Limb (tissue), 2 donors: ENCODE measurements around the gene MEGF10.

ENCODE experiments used
- DNase-seq, 2 donors: peaks; one replicate each; pipeline ENCODE4 v3.0.0-alpha.2; 2016; ENCODE audit errors: extremely low spot score in 2 of 2

Gene MEGF10

DNA sequence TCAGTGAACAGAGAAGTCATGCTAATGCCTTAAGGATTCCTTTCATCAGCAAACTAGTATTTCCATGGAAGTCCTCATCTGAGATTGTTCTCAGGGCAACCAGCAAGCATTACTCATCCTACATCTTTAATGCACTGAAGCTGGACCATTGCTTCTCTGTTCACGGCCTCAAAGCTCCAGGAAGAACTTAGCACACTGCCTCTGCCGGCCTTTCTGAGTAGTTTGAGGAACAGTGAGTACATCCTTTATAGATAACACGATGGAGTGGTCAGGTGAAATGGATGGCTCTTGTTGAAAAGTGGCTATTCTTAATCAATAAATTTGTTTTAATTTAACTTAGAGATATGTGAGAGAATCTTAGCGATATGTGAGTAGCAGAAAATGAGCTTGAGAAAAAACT lies 35.8 kb downstream of the MEGF10 start:
- no peak for DNase-seq

DNA sequence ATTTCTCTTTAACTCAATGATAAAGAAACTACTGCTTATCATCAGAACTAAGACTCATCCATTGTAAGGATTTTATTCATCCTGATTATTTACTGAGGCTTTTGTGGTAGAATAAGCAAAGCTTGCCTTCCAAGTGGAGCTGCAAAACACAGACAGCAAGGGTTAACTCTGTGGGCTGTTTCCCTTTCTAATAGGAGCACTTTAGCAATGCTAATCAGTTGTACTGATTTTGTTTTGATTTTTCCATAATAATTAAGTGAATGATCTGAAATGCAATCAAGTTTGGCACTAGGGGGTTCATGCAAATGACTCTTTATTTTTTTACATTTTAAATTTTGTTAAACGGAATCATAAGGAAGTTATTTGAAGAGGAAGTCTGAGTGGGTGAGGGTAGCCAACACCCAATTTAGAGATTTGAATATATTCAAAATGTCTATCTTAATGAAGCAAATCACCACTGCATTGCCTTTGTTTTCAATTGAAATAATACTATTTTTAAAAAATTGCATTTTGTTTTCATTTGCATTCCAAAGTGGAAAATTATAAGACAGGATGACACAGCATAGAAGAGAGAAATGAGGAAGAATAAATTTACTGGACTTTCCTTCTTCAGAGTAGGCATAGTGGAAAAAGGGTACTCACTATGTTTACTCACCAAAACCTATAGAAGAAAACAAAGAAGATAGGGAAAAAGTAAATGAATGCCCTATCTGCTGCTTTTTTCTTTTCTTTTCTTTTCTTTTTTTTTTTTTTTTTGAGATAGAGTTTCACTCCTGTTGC lies 36.6 kb downstream of the MEGF10 start:
- DNase-seq, result no peak

DNA sequence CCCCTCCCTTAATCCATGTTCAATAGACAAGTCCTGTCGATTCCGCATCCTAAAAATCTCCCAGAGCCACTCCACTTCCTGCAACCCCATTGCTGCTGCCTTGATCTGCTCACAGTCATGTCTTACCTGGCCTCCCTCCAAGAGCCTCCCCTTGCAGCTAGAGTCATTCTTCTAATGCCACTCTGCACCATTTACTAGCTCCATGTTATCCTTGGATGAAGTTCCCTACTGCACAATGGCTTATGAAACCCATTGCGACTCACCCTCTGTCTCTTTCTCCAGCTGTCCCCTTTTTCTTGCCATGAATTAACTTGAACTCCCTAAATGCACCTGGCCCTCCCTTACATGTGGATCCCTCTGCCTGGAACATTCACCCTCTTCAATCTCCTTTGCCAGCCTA lies 39.5 kb downstream of the MEGF10 start:
- no peak for DNase-seq

DNA sequence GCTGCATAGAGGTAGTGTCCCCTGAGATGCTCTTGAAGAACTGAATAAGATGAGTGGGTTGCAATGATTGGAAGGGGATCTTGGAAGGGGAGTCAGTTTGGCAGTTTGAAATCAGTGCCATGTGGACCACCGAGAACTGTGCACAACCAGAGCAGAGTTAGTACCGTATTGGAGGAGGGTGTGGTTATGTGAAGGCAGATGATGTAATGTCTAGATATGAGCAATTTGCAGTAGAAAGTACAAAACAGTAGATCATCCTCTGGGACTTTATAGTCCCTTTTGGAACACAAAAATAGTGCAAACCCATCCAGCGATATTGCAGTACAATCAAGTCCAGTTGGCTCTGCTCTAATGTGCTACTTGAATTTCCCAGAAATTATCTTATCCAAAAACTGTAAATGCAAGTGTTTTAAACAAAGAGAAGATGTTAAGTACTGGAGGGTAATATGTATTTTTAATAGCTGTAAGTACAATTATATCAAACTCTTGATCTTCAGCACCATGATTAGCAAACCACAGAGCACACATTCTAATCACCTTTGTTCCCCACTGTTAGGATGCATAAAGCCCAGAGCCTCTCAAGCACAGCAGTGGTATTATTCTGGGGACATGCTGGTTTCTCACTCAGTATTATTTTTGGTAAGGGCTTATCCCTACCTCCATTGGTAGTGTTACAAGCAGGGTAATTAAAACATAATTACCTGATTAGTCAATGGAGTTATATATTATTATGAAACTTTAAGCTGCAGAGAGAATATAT lies 41.5 kb downstream of the MEGF10 start:
- no peak for DNase-seq

DNA sequence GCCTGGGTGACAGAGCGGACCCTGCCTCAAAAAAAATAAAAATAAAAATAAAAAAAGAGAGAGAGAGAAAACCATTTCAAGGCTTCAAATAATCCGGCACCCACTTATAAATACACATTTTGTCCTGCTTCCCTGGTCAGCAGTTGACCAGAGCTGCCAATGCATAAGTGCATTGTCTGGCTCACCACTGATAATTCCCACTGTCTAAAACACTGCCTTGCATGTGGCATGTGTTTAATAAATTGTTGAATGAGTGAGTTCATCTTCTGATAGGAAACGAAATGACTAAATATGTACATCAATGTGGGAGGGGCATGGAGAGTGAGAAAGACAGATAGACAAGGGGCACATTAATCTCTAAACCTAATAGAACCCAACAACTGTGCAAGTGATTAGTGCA lies 42.9 kb downstream of the MEGF10 start:
- DNase-seq, result no peak

DNA sequence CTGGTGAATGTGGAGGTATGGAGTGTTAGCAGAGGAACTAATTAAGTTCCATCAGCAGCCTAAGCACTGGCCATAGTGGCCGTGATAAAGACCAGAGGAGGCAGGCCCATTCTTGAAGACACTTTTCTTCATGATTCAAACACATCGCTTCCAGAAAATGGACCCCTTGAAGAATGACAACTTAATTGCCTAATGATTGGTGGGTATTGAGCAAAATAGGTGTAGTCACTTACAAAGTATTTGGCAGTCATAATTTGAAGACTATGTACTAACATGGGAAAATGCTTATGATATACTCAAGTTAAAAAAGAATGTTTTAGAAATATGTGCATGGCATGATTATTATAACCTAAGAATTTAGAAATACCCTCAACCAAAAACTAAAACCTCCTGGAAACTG lies 44.8 kb downstream of the MEGF10 start:
- no peak for DNase-seq

DNA sequence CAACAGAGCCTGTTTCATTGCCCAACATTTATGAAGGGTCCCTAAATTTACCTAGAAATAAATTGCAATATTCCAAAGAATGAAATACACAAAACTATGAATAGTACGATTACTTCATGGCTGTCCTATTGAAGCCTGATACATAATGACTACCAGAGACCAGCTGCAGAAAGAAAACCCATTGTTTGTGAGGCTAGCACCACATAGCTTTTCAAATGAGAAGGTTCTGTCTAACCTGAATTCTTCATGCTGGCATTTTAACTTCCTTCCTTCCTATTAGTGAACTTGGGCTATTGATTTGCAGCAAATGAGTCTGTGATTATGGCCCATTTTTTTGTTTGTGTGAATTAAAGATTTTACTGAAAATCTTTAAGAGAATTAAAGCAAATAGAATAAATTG lies 47.3 kb downstream of the MEGF10 start:
- no peak for DNase-seq

DNA sequence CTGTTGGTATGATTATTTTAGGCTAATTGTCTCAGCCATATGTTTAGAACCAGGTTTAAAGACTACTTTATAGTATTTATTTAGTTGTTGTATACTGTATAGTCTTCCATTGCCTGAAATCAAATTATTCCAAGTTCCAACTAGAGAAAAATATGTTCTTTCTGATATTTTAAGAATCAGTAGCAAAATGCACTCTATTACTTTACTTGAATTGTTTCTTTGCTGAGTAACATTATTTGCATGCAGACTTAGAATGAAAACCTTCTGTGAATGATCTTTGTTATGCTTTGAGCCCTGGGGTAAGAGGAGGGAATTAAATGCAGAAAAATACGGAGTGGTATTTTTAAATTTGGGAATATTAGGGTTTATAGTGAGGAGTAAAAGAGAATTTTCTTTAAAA lies 47.9 kb downstream of the MEGF10 start:
- no peak for DNase-seq

DNA sequence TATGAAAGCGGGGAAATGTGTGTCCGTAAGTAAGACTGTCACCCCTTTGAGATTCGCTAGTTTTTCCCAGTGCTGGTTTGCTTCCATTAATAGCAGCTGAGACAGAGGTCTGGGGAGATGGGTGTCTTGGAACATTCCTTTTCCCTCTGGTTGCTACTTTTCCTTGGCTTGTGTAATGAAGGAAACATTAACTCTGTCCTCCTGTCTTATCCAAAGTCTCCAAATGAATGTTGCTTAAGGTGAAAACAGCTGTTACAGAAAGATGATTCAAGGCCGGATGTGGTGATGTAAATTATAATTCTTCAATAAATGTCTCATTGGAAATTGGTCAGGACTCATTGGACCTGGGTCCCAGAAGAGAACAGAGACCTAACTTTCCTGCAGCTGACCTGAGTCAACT lies 50.0 kb downstream of the MEGF10 start:
- DNase-seq, result no peak

DNA sequence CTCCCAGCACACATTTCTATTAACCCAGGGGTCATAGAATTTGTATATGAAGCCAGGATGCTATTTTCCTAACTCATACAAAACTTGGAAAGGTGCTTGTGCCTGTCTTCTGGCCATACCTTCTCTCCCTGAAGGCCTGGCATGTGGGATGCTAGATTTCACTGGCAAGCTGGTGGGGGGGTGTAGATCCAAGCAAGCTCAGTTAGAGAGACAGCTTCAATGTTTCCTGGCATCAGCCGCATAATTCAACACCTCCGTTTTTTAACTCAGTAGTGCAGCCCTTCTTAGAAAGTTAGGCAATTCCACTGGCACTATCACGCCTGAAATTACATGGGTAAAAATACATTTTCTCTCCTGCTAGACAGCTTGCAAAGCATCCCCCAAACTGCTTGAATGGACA lies 51.8 kb downstream of the MEGF10 start:
- no peak for DNase-seq

DNA sequence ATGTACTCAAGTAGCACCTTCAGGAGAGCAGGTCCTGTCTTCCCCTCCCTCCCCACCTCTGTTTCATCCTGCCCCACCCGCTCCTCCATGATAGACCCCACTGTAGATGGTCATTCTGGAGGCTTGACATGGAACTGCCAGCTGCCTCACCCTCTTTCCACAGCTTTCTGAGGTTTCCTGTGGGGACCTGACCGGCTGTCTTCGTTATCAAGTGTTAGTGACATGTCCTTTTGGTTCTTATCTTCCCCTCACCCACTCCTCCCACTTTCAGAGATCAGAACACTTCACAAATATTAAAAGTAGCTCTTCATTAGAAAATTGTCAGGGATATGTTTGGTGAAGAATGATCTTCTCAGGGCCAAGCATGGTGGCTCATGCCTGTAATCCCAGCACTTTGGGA lies 52.7 kb downstream of the MEGF10 start:
- no peak for DNase-seq

DNA sequence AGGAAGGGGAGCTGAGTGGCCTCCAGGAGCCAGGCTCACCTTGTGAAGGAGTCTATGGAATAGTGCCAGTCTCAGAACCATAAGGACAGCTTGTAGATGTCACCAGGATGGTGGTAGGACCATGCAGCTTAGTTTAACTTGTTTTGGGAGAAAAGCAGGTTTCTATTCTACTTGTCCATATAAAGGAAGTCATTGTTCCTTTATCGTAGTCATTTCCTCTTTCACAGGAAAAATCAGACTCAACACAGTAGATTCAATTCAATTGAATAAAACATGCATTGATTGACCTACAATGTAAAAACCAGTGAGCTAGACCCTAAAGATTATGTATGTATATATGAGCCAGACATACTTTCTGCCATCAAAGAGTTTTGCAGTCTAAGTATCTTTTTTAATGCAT lies 53.3 kb downstream of the MEGF10 start:
- no peak for DNase-seq

DNA sequence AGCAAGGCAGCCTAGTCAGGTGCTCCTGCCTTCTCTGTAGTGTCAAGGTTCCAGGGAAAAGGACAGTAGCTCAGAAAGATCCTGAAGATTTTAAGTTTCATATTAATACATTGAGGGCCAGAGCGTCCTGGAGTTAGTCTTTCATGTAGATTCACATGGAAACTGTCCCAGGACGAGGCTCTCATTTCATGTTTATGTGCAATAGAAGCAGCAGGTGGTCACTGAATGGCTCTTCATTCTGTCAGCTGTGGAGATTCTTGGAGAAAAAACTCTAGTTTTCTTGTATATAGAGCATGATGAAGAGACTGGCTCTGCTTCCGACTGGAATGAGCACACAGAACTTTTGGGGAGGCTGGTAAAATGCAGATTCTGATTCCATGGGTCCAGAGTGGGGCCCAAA lies 54.3 kb downstream of the MEGF10 start:
- DNase-seq, result no peak

DNA sequence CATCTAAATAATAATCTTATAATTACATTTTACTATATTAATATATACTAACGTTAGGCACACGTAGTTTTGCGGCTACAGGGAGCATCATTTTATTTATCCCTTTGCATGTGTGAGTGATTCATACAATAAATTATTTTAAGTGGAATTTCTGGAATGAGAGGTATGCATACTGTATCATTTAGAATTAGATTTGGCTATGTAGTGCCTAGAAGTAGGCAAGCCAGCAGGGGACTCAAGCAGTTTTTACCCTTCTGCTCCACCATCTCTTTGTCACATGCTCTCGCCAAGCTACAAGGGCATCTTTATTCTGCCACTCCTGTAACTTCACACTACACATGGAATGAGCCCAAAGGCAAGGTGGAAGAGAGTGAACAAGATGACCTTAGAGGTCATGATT lies 60.8 kb downstream of the MEGF10 start:
- DNase-seq, result peak in 1 of 2 donors; percentile 15

DNA sequence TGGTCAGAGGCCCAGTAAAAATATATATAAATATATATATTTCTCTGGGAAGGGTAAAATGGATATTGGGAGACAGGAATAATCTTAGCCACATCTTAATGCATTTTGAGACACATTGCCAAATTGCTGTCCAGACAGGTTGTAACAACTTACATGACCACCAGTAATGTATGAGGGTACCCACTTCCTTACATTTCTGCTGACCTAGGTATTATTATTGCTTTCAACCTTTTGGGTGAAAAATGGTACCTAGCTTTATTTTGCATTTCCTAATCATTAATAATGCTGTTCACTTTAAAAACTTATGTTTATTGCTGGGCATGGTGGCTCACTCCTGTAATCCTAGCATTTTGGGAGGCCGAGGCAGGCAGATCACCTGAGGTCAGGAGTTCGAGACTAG lies 61.5 kb downstream of the MEGF10 start:
- no peak for DNase-seq

DNA sequence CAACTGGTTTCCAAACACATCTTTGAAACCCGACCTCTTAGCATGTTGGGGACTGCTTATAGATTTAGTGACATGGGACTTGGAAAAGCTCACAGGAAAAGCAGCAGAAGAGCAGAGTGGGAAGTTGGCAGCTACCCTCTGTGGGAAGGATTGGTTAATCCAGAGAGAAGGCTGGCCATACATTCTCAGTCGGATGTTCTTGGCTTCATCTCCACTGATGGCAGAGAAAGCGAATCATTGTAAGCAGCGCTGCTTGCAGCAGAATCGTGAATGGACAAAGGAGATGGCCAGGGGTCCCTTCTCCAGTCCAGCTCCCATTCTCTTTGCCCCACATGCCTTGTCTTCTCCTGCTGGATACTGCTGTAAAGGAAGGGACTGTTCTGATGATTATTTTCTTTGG lies 62.7 kb downstream of the MEGF10 start:
- peak in 1 of 2 donors; percentile 32 for DNase-seq

DNA sequence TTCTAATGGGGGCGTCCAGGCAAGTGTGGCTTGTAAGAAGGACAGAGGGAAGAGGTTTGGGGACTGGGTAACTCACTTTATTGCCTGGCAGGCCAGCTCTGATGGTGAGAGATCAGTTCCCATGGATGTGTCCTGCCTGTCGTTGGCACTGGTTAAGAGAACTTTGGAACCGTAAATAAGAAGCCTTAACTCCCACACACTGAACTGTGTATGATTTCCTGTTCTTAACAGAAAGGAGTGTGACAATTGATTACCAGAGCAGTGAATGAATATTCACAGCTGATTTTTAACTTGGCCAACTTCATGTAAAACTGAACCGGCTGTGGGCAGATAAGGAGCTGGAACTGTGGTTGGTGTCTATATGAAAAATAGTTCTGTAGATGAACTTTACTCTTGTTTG lies 63.2 kb downstream of the MEGF10 start:
- peak in 1 of 2 donors; percentile 79 for DNase-seq

DNA sequence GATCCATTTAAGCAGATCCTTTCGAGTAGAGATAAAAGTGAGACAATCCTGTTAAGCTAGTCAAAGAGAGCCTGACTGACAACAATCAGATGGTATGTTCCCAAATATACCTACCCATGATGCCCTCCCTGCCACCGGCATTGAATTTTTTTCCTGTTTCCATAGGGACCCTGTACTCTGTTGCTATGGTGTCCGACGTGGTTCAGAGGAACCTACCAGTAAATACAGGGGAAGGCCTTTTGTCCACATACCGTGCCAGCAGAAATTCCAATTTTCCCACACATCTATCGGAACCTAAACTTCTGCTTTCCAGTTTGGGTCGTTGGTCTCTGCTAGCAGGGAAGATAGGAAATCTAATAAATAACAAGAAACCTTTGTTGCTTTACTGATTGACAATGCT lies 64.7 kb downstream of the MEGF10 start:
- no peak for DNase-seq

DNA sequence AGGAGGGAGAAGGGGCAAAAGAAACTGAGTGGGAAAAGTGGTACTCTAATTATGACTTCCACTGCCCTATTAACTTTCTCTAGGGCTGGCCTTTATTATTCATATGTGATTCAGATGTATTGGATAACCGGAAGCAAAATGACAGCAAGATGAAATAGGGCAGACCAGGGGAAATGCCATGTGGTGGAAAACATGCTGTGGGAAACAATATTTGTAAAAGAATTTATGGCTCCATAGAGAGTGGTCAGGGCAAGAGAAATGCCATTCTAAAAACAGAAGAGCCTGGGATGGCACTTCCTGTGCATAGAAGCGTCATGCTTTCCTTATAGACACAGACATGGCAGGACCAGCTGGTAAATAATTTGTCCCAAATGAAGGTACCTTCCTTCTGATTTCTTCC lies 67.7 kb downstream of the MEGF10 start:
- DNase-seq, result peak in 1 of 2 donors; percentile 37

DNA sequence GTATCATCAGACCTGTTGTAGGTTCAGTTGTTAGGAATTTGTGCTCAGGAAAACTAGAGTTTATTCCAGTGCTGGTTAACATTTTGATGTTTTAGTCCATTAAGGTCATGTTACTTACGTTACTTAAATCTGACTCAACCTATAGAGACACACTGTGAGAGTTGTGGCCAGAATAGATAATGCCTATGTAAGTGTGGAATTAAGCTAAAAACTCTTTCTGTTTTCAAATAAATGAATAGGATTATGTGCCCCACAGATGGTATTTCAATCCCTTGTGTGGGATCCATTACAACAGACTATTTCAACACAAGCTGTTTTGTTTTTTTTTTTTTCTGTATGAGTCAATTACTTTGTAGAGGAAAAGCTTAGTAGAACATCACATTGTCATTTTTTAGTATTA lies 68.1 kb downstream of the MEGF10 start:
- peak in 1 of 2 donors; percentile 28 for DNase-seq

DNA sequence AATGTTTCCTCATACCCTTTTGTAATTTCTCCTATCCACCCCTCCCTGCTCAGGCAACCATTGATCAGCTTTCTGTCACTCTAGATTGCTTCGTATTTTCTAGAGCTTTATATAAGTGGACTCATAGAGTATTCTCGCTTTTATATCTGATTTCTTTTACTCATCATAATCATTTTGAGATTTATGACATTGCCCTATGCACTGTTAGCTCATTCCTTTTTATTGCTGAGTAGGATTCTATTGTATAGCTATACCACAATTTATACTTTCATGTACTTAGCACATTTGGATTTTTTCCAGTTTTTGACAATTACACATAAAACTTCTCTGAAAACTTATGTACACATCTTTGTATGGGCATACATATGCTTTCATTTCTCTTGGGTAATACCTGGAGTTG lies 68.9 kb downstream of the MEGF10 start:
- no peak for DNase-seq

DNA sequence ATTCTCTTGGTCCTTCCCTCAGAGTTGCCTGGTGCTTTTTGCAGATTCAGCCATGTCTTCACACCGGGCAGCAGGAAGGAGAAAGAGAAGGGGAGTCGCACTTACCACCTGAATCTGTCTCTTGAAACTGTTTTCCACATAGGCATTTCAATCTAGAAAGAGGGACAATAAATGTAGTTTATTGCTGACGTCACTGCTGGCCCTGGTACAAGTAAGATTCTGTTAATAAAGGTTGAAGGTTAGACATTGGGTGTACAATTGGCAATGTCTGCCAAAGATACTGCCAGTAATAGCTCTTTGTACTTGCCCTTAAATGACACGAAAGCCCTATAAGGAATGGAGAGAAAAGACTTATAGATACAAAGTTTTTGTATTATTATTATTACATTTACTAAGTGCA lies 72.8 kb downstream of the MEGF10 start:
- no peak for DNase-seq

DNA sequence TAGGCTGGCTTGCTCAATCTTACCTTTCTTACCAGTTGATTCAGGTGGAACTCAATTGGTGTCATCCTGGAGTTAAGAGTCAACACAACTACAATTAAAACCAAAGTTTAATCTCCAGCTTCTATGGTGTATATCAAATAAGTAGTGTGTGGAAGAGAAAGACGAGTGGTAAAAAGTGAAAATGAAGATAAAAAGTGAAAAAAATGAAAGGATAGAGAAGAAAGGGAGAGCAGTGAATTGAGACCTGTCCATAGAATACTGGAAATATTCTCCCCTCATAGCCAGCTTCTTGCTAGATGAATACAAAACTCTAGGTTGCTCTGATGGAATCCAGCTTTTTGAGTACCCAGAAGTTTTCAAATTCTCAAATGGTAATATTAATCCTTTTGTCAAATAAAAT lies 76.4 kb downstream of the MEGF10 start:
- no peak for DNase-seq
